Skeletal muscle satellite cell (primary cell): ENCODE results near the gene YPEL3.

Experiments
- H3K27me3 ChIP-seq: 2 replicates; pipeline ENCODE4 v1.7.0; 2013; ENCODE audit warnings: low read length; ENCODE audit not compliant: control insufficient read depth, insufficient read depth
- H3K36me3 ChIP-seq: 2 replicates; pipeline ENCODE4 v1.7.0; 2013; ENCODE audit warnings: mild to moderate bottlenecking, control low read depth, low read length; ENCODE audit not compliant: insufficient read depth
- H3K4me1 ChIP-seq: 2 replicates; pipeline ENCODE4 v1.7.0; 2013; ENCODE audit warnings: low read length; ENCODE audit not compliant: control insufficient read depth, insufficient read depth
- H3K4me2 ChIP-seq: 2 replicates; pipeline ENCODE4 v1.7.0; 2013; ENCODE audit warnings: mild to moderate bottlenecking, low read length
- H3K4me3 ChIP-seq: 2 replicates; pipeline ENCODE4 v1.7.0; 2013; ENCODE audit warnings: low read length
- H3K9ac ChIP-seq: 2 replicates; pipeline ENCODE4 v1.7.0; 2013; ENCODE audit warnings: mild to moderate bottlenecking, low read depth, low read length, moderate library complexity
- H3K9me3 ChIP-seq: replicated peaks from 2 replicates; pipeline ENCODE4 v1.7.0; 2013; ENCODE audit warnings: mild to moderate bottlenecking, control low read depth, low read length

The YPEL3 gene

GRCh38 chr16:30049871-30050270, 46.1 kb downstream of the YPEL3 start:
- no peak overlapping the region for H3K4me2 ChIP-seq
- no peak overlapping the region for H3K4me3 ChIP-seq
- no peaks in the 10 kb centered on the region for H3K27me3 ChIP-seq

GRCh38 chr16:30046588-30046987, 49.4 kb downstream of the YPEL3 start:
- no peaks in the 10 kb centered on the region for H3K36me3 ChIP-seq
- no peak overlapping the region for H3K4me3 ChIP-seq
- H3K27me3 ChIP-seq: peaks cover 7% of the 10 kb centered on the region
- H3K4me1 ChIP-seq: peaks cover 1% of the 10 kb centered on the region
- H3K4me2 ChIP-seq: no peak overlapping the region
- H3K9ac ChIP-seq: no peak overlapping the region
- H3K9me3 ChIP-seq: no peaks in the 10 kb centered on the region

More at GRCh38 chr16:30049871-30050270, 46.1 kb downstream of the YPEL3 start:
- no peaks in the 10 kb centered on the region for H3K36me3 ChIP-seq
- peaks cover 18% of the 10 kb centered on the region for H3K4me1 ChIP-seq
- no peak overlapping the region for H3K9ac ChIP-seq
- H3K9me3 ChIP-seq: no peaks in the 10 kb centered on the region

GRCh38 chr16:30046178-30046577, 49.8 kb downstream of the YPEL3 start:
- Histone ChIP-seq H3K4me1 (no peaks in the 10 kb centered on the region), H3K4me3 (no peak overlapping the region)

More at GRCh38 chr16:30046178-30046577, 49.8 kb downstream of the YPEL3 start:
- H3K9me3 ChIP-seq: no peaks in the 10 kb centered on the region
- H3K9ac ChIP-seq: no peak overlapping the region
- peaks cover 7% of the 10 kb centered on the region for H3K27me3 ChIP-seq
- H3K36me3 ChIP-seq: no peaks in the 10 kb centered on the region
- no peak overlapping the region for H3K4me2 ChIP-seq
